Activated B cell treated with CpG ODN at 0.5 μM for 24 hours (primary cell): Measurements from ENCODE around the gene ANKRD60. TPM values are rescaled to one million over a fixed set of nuclear protein-coding genes. Genes with fewer than 3 reads are reported as not detected.

Experiments used
- ATAC-seq: fragments of 200-7000 bp; cut with Tn5 transposase; one replicate; pipeline ENCODE4 v1.10.0; 2021; ENCODE audit warnings: low read depth, mild to moderate bottlenecking, moderate library complexity
- CTCF ChIA-PET: fragments of 350-600 bp; sonication (Branson Sonifier 250); formaldehyde crosslinking; loops from one replicate; lab custom pipeline; 2021; ENCODE audit warnings: antibody characterized with exemption; lab: Charles Lee
- POLR2A ChIA-PET: fragments of 350-600 bp; sonication (Branson Sonifier 250); formaldehyde crosslinking; loops from one replicate; lab custom pipeline; 2021; ENCODE audit warnings: antibody characterized with exemption; lab: Charles Lee
- DNase-seq: peaks from one replicate; pipeline ENCODE4 v3.0.0; 2022
- H3K27ac Mint-ChIP-seq: one replicate; pipeline ENCODE4 v1.8.0; 2020; ENCODE audit warnings: mixed read lengths
- H3K27me3 Mint-ChIP-seq: one replicate; pipeline ENCODE4 v1.8.0; 2021; ENCODE audit warnings: mixed read lengths
- H3K36me3 Mint-ChIP-seq: one replicate; pipeline ENCODE4 v1.8.0; 2021; ENCODE audit warnings: low read depth, mixed read lengths
- H3K4me1 Mint-ChIP-seq: one replicate; pipeline ENCODE4 v1.8.0; 2021; ENCODE audit warnings: mixed read lengths
- H3K4me3 Mint-ChIP-seq: one replicate; pipeline ENCODE4 v1.8.0; 2020; ENCODE audit warnings: mild to moderate bottlenecking, mixed read lengths
- H3K9me3 Mint-ChIP-seq: one replicate; pipeline ENCODE4 v1.8.0; 2020; ENCODE audit warnings: mixed read lengths
- intact Hi-C: fragments of 100-400 bp; cut with micrococcal nuclease; formaldehyde crosslinking; loops from one replicate; pipeline ENCODE4 v1.15.1; 2024
- total RNA-seq: library from RNA; stranded (reverse); gene quantifications from 2 replicates; pipeline ENCODE4 v1.2.3, GENCODE V29; 2022
- TF ChIP-seq, protein P1 (sequence below): fragments of 200-600 bp; IDR thresholded peaks from one replicate; pipeline ENCODE4 v1.8.0; 2022; ENCODE audit warnings: antibody characterized with exemption, mild to moderate bottlenecking

ANKRD60 gene
- total RNA-seq, 1 donor from 2014 or later = not detected

DNA sequence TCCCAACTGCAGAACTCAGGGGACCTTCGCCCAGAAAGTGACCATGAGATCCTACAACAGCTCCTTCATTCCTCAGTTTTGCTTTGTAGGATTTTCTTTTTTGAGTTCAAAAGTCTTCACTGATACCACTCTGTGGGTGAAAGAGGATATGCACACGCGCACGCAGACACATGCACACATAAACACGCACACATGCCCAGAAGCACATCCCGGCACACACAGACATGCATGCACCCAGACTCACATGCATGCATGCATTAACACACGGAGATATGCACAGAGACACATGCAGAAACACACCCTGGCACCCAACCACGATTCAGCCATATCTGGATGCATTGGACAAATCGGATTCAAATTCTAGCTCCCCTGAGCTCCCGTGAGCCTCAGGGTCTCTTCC lies 36.4 kb downstream of the ANKRD60 start:
- POLR2A ChIA-PET = no interaction called here
- TF ChIP-seq, protein P1, sequence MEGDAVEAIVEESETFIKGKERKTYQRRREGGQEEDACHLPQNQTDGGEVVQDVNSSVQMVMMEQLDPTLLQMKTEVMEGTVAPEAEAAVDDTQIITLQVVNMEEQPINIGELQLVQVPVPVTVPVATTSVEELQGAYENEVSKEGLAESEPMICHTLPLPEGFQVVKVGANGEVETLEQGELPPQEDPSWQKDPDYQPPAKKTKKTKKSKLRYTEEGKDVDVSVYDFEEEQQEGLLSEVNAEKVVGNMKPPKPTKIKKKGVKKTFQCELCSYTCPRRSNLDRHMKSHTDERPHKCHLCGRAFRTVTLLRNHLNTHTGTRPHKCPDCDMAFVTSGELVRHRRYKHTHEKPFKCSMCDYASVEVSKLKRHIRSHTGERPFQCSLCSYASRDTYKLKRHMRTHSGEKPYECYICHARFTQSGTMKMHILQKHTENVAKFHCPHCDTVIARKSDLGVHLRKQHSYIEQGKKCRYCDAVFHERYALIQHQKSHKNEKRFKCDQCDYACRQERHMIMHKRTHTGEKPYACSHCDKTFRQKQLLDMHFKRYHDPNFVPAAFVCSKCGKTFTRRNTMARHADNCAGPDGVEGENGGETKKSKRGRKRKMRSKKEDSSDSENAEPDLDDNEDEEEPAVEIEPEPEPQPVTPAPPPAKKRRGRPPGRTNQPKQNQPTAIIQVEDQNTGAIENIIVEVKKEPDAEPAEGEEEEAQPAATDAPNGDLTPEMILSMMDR = no peak
- Mint-ChIP-seq H3K27me3 (peaks cover 20% of the 10 kb centered on the region), H3K4me1 (no peaks in the 10 kb centered on the region), H3K4me3 (no peak overlapping the region), H3K36me3 (no peaks in the 10 kb centered on the region), H3K27ac (no peak overlapping the region), H3K9me3 (no peaks in the 10 kb centered on the region)
- DNase-seq = no peak
- intact Hi-C loops = no loop called here
- ATAC-seq = no peak
- CTCF ChIA-PET = interaction anchor here (1.5 kb wide), 2 partner anchors 10 to 12 kb away, joined by 3 read pairs; no protein-coding TSS in a partner anchor

DNA sequence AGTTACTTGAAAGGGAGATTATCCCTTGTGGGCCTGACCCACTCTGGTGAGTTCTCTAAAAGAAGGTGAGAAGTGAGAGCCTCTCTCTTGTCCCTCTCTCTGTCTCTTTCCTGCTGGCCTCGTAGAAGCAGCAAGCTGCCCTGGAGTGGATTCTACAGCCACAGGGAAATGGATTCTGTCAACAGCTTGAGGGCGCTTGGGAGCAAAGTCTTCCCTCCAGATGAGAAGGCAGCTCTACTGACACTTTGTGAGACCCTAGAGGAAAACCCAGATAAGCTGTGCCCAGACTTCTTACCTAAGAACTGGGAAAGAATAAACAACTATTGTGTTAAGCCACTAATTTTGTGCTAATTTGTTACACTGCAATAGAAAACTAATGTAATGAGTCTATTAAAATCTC lies 39.9 kb downstream of the ANKRD60 start:
- peaks cover 26% of the 10 kb centered on the region for H3K27me3 Mint-ChIP-seq
- intact Hi-C loops = no loop called here

DNA sequence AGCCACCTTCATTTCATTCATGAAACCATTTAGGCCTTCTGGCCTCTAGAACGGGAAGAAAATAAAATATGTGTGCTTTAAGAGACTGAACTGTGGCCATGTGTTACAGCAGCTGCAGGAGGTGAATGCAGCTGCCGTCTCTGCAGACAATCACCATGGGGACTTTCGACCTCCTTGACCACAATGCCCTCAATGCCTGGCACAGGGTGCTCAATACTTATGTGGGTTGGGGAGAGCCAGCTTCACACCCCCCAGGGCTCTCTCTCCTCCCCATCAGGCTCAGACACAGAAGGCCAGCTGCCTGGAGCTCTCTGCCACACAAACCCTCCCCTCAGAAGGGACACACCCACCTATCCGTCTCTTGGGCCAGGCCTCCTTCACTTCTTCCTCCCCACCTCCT lies 43.5 kb downstream of the ANKRD60 start:
- TF ChIP-seq, protein P1 = no peak
- peaks cover 4% of the 10 kb centered on the region for H3K9me3 Mint-ChIP-seq
- intact Hi-C loops = no loop called here
- DNase-seq (no peak), ATAC-seq (no peak)
- no peaks in the 10 kb centered on the region for H3K4me1 Mint-ChIP-seq
- POLR2A ChIA-PET = no interaction called here
- H3K27me3 Mint-ChIP-seq = peaks cover 26% of the 10 kb centered on the region
- H3K36me3 Mint-ChIP-seq = no peaks in the 10 kb centered on the region
- CTCF ChIA-PET = interaction anchor here (2.0 kb wide), 1 partner anchor 588 kb away, joined by 5 read pairs; no protein-coding TSS in a partner anchor
- H3K4me3 Mint-ChIP-seq = no peak overlapping the region
- no peak overlapping the region for H3K27ac Mint-ChIP-seq

More for the DNA sequence above, 39.9 kb downstream of the ANKRD60 start:
- TF ChIP-seq, protein P1 = no peak
- POLR2A ChIA-PET = no interaction called here
- CTCF ChIA-PET = no interaction called here
- Mint-ChIP-seq H3K9me3 (peaks cover 4% of the 10 kb centered on the region), H3K27ac (no peak overlapping the region), H3K36me3 (no peaks in the 10 kb centered on the region), H3K4me3 (no peak overlapping the region), H3K4me1 (no peaks in the 10 kb centered on the region)
- no peak for DNase-seq
- no peak for ATAC-seq

DNA sequence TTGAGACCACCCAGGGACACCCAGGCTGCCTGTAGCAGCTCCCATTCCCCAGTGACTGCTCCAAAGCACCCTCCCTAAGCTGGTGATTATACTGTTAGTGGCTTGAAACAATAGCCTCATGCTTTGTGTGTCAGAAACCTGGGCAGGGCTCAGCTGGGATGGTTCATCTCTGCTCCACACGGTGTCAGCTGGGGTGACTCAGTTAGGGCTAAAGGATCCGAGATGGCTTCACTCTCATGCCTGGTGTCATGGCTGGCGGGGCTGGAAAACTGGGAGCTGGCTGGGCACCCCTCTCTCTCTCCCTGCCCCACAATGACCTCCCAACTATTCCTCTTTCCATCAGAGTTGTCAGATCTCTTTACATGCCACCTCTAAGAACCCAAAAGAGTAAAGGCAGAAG lies 44.4 kb downstream of the ANKRD60 start:
- no peak for ATAC-seq
- Mint-ChIP-seq H3K27me3 (peaks cover 27% of the 10 kb centered on the region), H3K4me3 (no peak overlapping the region), H3K27ac (no peak overlapping the region), H3K4me1 (peaks cover 3% of the 10 kb centered on the region), H3K9me3 (peaks cover 4% of the 10 kb centered on the region), H3K36me3 (no peaks in the 10 kb centered on the region)
- no peak for DNase-seq
- ChIA-PET CTCF (interaction anchor here (2.0 kb wide), 1 partner anchor 587 kb away, joined by 5 read pairs; no protein-coding TSS in a partner anchor), POLR2A (no interaction called here)
- intact Hi-C loops = no loop called here
- TF ChIP-seq, protein P1 = no peak

DNA sequence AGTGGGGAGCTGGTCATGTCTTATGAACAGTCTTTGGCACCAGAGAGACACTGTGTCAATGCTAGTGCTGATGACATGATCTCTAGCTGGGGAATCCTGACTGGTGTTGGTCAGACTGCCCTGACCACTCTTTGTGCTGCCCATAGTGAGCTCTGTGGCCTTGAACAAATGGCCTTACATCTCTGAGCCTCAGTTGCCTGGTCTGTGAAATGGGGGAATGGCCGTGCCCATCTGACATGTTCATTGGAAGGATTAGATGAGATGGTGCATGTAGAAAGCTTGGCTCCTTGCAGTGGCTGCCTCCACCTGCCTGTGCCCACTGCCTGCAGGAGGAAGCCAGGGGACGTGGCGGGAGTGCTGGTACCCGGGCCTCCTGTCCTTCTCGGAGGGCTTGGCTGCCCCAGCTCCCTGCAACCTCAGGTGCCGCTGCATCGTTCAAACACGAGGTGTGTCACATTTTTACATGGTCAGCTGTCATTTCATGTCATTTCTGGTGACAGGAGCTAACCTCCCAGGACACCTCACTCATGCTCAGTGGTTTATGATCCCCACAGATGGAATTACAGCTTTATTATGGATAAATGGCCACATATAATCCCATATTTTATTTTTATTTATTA lies 45.8 kb downstream of the ANKRD60 start:
- ATAC-seq (no peak), DNase-seq (no peak)
- no peak overlapping the region for H3K4me3 Mint-ChIP-seq
- ChIA-PET CTCF (interaction anchor here (0.9 to 5.5 kb wide), 5 partner anchors 10 to 586 kb away, joined by 3 to 60 read pairs (median 4); no protein-coding TSS in a partner anchor), POLR2A (interaction anchor here (0.6 kb wide), 1 partner anchor 48 kb away, joined by 10 read pairs; no protein-coding TSS in a partner anchor)
- H3K4me1 Mint-ChIP-seq = peaks cover 3% of the 10 kb centered on the region
- intact Hi-C loops = no loop called here
- H3K27me3 Mint-ChIP-seq = peaks cover 30% of the 10 kb centered on the region
- no peaks in the 10 kb centered on the region for H3K36me3 Mint-ChIP-seq
- peaks cover 4% of the 10 kb centered on the region for H3K9me3 Mint-ChIP-seq
- TF ChIP-seq, protein P1 = no peak
- H3K27ac Mint-ChIP-seq = no peak overlapping the region
